Sigmoid colon (tissue), 3 donors: ENCODE measurements around the gene COX5B.
"Not testable (repeated sequence)": the region's sequence is repeated elsewhere in the genome, so short reads cannot be mapped to it uniquely, and the experiment has no call there.

Experiments used
- CTCF ChIP-seq, 4 experiments: fragments of 450-650 bp in 3 of 4; fragments of 200-600 bp in 1 of 4; IDR thresholded peaks; one replicate each; pipeline ENCODE4 v1.5.1; 2016 to 2019; ENCODE audit warnings: antibody characterized with exemption in 4 of 4, mild to moderate bottlenecking in 3 of 4, moderate library complexity in 2 of 4
- POLR2A ChIP-seq, 2 donors: fragments of 450-650 bp; IDR thresholded peaks; one replicate each; pipeline ENCODE4 v1.6.1; 2016; ENCODE audit warnings: antibody characterized with exemption in 2 of 2, mild to moderate bottlenecking in 2 of 2, moderate library complexity in 2 of 2

GRCh38 chr2:97687235-97687634 lies 41.4 kb downstream of the COX5B start:
- TF ChIP-seq POLR2A, CTCF (IDR thresholded peaks at IDR 0.05): not testable (repeated sequence)
